ENCODE measurements around the gene CDCA3.

- TF ChIP-seq NFE2L1 (CRISPR knock-in tag; IDR thresholded peaks at IDR 0.05) (no peak), CTCF (IDR thresholded peaks at IDR 0.05) (no peak), TCF7 (CRISPR knock-in tag; IDR thresholded peaks at IDR 0.05; ENCODE audit: low read depth) (no peak), E2F4 (CRISPR knock-in tag; IDR thresholded peaks at IDR 0.05; ENCODE audit: borderline replicate concordance, low read depth) (no peak), USF1 (CRISPR knock-in tag; IDR thresholded peaks at IDR 0.05) (no peak), ZNF416 (CRISPR knock-in tag; IDR thresholded peaks at IDR 0.05) (no peak), MAX (CRISPR knock-in tag; IDR thresholded peaks at IDR 0.05) (no peak), USF2 (CRISPR knock-in tag; IDR thresholded peaks at IDR 0.05) (no peak), ESRRA (CRISPR knock-in tag; IDR thresholded peaks at IDR 0.05; ENCODE audit: borderline replicate concordance) (no peak), PRDM15 (CRISPR knock-in tag; IDR thresholded peaks at IDR 0.05) (no peak), ZBTB21 (CRISPR knock-in tag; IDR thresholded peaks at IDR 0.05; ENCODE audit: borderline replicate concordance) (no peak)
Measured at GRCh38 chr12:6866163-6866919, 15.3 kb upstream of the CDCA3 start.
